ENCODE data around the gene POLR2I.

The POLR2I gene

DNA sequence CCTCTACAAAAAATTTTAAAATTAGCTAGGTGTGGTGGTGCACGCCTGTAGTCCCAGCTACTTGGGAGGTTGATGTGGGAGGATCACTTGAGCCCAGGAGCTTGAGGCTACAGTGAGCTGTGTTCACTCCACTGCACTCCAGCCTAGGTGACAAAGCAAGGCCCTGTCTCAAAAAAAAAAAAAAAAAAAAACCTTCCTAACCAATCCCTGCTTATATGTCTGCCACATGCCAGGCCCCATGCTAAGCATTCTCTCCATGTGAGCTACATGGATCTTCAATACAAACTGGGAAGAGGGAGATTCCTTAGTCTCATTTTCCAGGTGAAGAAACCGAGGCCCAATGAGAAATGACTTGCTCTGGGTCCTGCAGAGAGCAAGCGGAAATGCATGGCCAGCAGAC is 6.0 kb downstream of the POLR2I start:
- H3K4me3 ChIP-seq (ENCODE audit: control insufficient read depth, low read depth, low read length): no peak overlapping the region

DNA sequence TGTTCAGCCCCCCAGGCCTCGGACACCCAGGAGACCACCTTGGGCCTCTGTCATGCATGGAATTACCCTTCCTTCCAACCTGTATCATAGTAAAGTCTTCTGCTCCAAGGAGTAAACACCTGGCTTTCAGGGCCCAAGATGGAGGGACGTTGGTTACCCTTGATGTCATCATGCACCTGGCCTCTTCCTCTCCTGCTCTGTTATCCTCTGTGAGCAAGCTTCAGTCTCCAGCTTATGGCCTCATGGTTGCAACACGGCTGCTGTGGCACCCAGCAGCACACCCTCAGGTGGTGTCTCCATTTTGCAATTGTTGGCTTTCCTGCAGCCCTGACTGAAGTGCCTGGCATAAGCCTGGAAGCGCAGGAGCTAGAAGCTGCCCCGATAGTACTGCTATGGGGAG is 7.7 kb downstream of the POLR2I start:
- no peak overlapping the region for H3K4me3 ChIP-seq (ENCODE audit: control insufficient read depth, low read depth, low read length)
- TF ChIP-seq, protein P1, sequence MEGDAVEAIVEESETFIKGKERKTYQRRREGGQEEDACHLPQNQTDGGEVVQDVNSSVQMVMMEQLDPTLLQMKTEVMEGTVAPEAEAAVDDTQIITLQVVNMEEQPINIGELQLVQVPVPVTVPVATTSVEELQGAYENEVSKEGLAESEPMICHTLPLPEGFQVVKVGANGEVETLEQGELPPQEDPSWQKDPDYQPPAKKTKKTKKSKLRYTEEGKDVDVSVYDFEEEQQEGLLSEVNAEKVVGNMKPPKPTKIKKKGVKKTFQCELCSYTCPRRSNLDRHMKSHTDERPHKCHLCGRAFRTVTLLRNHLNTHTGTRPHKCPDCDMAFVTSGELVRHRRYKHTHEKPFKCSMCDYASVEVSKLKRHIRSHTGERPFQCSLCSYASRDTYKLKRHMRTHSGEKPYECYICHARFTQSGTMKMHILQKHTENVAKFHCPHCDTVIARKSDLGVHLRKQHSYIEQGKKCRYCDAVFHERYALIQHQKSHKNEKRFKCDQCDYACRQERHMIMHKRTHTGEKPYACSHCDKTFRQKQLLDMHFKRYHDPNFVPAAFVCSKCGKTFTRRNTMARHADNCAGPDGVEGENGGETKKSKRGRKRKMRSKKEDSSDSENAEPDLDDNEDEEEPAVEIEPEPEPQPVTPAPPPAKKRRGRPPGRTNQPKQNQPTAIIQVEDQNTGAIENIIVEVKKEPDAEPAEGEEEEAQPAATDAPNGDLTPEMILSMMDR (conservative IDR thresholded peaks at IDR 0.05; ENCODE audit: control insufficient read depth, insufficient read depth, low read depth, low read length): no peak
- no peak for DNase-seq (ENCODE audit: low read depth)

More for the DNA sequence above, 6.0 kb downstream of the POLR2I start:
- TF ChIP-seq, protein P1 (conservative IDR thresholded peaks at IDR 0.05; ENCODE audit: control insufficient read depth, insufficient read depth, low read depth, low read length): no peak
- DNase-seq (ENCODE audit: low read depth): no peak

DNA sequence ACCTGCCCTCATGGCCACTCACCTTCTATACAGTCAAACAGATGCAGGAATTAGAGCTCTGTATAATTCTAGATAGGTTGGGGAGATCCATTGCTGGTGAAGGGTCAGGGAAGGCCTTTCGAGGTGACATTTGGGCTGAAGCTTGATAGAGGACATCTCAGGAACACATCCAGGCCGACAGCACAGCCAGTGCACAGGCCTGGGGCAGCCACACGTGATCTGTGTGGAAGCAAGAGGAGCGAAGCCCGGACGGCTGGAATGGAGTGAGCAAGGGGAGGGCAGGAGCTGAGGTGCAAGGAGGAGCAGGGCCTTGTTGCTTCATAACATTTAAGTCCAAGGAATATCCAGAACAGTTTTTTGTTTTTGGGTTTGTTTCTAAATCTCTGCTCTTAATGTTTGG is 8.2 kb downstream of the POLR2I start:
- TF ChIP-seq, protein P1 (conservative IDR thresholded peaks at IDR 0.05; ENCODE audit: control insufficient read depth, insufficient read depth, low read depth, low read length): no peak
- H3K4me3 ChIP-seq (ENCODE audit: control insufficient read depth, low read depth, low read length): no peak overlapping the region
- no peak for DNase-seq (ENCODE audit: low read depth)

DNA sequence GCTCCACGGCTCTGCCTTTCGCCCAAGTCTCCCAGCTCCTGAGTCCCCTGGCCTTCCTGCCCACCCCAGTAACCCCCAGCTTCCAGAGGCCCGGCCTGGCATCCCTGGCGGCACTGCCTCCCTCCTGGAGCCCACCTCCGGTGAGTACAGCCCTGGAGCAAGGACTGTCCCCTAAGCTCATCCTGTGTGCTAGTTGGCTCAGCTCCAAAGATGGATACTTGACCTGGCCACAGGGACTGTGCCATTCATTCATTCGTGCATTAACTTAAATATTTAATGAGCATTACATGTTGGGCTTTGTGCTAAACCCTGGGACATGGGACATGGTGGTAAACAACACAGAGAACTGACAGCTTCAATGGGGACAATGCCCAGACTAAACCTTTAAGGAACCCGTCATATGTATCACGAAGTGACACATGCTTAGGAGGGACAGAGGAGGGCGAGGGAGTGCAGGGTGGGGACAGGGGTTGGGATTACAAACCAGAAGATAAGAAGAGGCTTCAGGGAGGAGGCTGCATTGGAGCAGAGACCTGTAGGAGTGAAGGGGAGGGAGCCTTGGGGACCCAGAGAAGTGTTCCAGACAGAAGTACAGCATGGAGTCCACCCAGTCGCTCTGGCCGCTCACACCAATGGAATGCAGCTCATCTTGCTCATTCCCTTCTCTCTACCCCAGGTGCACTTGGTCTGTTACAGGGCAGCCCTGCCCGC is 10.7 kb downstream of the POLR2I start:
- H3K4me3 ChIP-seq (ENCODE audit: control insufficient read depth, low read depth, low read length): no peak overlapping the region
- no peak for DNase-seq (ENCODE audit: low read depth)
- TF ChIP-seq, protein P1 (conservative IDR thresholded peaks at IDR 0.05; ENCODE audit: control insufficient read depth, insufficient read depth, low read depth, low read length): no peak

DNA sequence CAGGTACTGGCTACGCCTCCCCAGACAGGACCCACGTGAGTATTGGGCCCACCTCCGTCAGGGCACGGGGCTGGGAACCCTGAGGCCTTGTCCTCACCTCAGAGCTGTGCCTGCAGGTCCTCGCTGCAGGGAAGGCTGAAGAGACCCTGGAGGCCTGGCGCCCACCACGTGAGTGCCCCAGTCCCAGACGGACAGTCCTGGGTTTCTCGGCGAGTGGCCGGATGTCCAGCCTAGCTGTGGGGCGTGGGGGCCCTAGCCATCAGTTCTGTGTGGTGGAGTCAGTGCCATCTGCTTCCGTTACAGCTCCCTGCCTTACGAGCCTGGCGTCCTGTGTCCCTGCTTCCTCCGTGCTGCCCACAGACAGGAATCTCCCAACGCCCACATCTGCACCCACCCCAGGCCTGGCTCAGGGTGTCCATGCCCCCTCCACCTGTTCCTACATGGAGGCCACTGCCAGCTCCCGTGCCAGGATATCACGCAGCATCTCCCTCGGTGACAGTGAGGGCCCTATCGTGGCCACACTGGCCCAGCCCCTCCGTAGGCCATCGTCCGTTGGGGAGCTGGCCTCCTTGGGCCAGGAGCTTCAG is 11.5 kb downstream of the POLR2I start:
- TF ChIP-seq, protein P1 (conservative IDR thresholded peaks at IDR 0.05; ENCODE audit: control insufficient read depth, insufficient read depth, low read depth, low read length): no peak
- no peak for DNase-seq (ENCODE audit: low read depth)
- H3K4me3 ChIP-seq (ENCODE audit: control insufficient read depth, low read depth, low read length): no peak overlapping the region

DNA sequence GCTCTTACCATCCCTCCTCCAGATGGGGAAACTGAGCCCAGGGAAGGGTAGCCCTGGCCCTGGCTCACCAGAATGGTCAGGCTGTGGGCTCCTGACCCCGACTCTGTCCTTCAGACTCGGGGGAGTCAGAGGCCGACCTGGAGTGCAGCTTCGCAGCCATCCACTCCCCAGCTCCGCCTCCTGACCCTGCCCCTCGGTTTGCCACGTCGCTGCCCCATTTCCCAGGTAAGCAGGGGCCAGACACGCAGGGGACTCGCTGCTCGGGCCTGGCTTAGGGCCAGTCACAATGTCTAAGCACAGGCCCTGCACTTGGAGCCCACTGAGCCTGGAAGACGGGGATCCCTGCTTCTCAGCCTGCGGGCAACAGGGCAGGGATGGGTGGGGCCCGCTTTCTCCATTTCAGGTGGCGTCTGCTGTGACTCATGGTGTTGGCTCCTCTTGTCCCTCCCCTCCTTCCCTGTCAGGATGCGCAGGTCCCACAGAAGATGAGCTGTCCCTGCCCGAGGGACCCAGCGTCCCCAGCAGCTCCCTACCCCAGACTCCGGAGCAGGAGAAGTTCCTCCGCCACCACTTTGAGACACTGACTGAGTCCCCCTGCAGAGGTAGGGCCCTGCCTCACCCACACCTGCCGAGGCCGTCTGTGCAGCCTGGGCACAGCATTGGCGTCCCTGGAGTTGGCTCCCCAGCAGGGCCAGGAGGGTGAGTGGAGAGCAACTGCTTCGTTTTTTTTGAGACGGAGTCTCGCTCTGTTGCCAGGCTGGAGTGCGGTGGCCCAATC is 12.9 kb downstream of the POLR2I start:
- TF ChIP-seq, protein P1 (conservative IDR thresholded peaks at IDR 0.05; ENCODE audit: control insufficient read depth, insufficient read depth, low read depth, low read length): no peak
- no peak overlapping the region for H3K4me3 ChIP-seq (ENCODE audit: control insufficient read depth, low read depth, low read length)

More for the DNA sequence above, 12.9 kb downstream of the POLR2I start:
- no peak for DNase-seq (ENCODE audit: low read depth)

All from fibroblast of mammary gland (primary cell).